Lower leg skin (tissue), 3 donors: ENCODE data around the gene RBMXL3.

ENCODE experiments used
- POLR2A ChIP-seq, 2 donors: fragments of 450-650 bp; IDR thresholded peaks; one replicate each; pipeline ENCODE4 v1.6.1; 2016 to 2017; ENCODE audit warnings: antibody characterized with exemption in 2 of 2, mild to moderate bottlenecking in 1 of 2, moderate library complexity in 1 of 2
- TF ChIP-seq, protein P1 (sequence below), 3 donors: fragments of 450-650 bp; IDR thresholded peaks; one replicate each; pipeline ENCODE4 v1.5.1; 2016; ENCODE audit warnings: antibody characterized with exemption in 3 of 3, mild to moderate bottlenecking in 3 of 3, moderate library complexity in 2 of 3

GRCh38 chrX:115178473-115178872 is 10.7 kb upstream of the RBMXL3 start:
- TF ChIP-seq, protein P1, sequence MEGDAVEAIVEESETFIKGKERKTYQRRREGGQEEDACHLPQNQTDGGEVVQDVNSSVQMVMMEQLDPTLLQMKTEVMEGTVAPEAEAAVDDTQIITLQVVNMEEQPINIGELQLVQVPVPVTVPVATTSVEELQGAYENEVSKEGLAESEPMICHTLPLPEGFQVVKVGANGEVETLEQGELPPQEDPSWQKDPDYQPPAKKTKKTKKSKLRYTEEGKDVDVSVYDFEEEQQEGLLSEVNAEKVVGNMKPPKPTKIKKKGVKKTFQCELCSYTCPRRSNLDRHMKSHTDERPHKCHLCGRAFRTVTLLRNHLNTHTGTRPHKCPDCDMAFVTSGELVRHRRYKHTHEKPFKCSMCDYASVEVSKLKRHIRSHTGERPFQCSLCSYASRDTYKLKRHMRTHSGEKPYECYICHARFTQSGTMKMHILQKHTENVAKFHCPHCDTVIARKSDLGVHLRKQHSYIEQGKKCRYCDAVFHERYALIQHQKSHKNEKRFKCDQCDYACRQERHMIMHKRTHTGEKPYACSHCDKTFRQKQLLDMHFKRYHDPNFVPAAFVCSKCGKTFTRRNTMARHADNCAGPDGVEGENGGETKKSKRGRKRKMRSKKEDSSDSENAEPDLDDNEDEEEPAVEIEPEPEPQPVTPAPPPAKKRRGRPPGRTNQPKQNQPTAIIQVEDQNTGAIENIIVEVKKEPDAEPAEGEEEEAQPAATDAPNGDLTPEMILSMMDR (IDR thresholded peaks at IDR 0.05): no peak
- no peak for TF ChIP-seq POLR2A (IDR thresholded peaks at IDR 0.05)
